ENCODE measurements around the gene CPT1A. TPM values are rescaled to one million over a fixed set of nuclear protein-coding genes. Genes with fewer than 3 reads are reported as not detected.

The CPT1A gene
- total and polyA plus RNA-seq, 7 donors: 8.6 to 29.2 (median 12.9) TPM

DNA sequence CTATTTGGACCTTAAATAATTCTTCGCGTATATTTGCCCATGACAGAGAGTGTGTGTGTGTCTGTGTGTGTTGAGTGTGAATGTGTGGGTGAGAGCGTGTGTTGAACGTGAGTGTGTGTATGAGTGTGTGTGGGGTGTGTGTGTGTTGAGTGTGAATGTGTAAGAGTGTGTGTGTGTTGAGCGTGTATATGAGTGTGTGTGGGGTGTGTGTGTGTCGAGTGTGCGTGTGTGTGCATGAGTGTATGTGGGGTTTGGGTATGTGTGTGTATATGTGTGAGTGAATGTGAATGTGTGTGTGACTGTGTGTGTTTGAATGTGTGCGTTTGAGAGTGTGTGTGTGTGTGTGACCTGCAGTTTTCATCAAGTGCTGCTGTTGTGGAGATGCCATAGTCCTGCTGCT, 130.6 kb downstream of the CPT1A start:
- ATAC-seq (no peak), DNase-seq (no peak)
- 94 to 96% (median 94%) methylated on average over 8 of the region's 8 CpGs for WGBS, 3 donors
- intact Hi-C loops (cut with DNase I): no loop called here
- Histone ChIP-seq H3K4me1 (no peaks in the 10 kb centered on the region), H3K36me3 (ENCODE audit: insufficient read depth in 1 of 2, low read depth in 1 of 2) (no peaks in the 10 kb centered on the region), H3K27ac (no peak overlapping the region), H3K9me3 (no peaks in the 10 kb centered on the region), H3K27me3 (ENCODE audit: insufficient read depth in 3 of 3, low read length in 2 of 3) (peaks cover 0 to 20% (median 0%) of the 10 kb centered on the region in 3 donors), H3K4me3 (no peak overlapping the region)
- no peak for TF ChIP-seq CTCF (IDR thresholded peaks at IDR 0.05)

GRCh38 chr11:68710409-68710808, 131.3 kb downstream of the CPT1A start:
- H3K9me3 ChIP-seq: no peaks in the 10 kb centered on the region
- no peak for TF ChIP-seq CTCF (IDR thresholded peaks at IDR 0.05)
- H3K27me3 ChIP-seq (ENCODE audit: insufficient read depth in 3 of 3, low read length in 2 of 3): peaks cover 0 to 19% (median 0%) of the 10 kb centered on the region in 3 donors
- no peaks in the 10 kb centered on the region for H3K36me3 ChIP-seq (ENCODE audit: insufficient read depth in 1 of 2, low read depth in 1 of 2)
- no peak for ATAC-seq
- H3K27ac ChIP-seq: no peak overlapping the region
- no peak overlapping the region for H3K4me3 ChIP-seq
- WGBS, 3 donors: 73 to 77% (median 75%) methylated on average over 11 of the region's 11 CpGs
- intact Hi-C loops (cut with DNase I): no loop called here
- H3K4me1 ChIP-seq: no peaks in the 10 kb centered on the region
- no peak for DNase-seq

DNA sequence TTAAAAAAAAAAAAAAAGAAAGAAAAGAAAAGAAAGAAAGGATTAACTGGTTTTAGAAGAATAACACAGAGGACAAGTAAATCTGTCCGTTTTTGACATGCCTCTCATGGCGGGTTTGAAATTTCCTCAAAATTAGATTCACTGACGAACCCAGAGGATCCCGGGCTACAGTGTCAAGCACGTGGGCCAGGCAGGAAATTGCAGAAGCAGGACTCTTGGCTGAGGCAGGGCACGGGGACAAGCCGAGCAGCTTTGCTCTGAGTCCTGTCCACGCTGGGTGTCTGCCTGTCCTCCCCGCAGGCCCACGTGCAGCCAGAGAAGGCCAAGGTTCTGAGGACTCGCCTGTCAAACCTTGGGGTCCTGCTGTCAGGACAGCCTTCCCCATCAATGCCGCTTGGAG, 132.7 kb downstream of the CPT1A start:
- no peaks in the 10 kb centered on the region for H3K36me3 ChIP-seq (ENCODE audit: insufficient read depth in 1 of 2, low read depth in 1 of 2)
- H3K27me3 ChIP-seq (ENCODE audit: insufficient read depth in 3 of 3, low read length in 2 of 3): peaks cover 0 to 9% (median 0%) of the 10 kb centered on the region in 3 donors
- no peak overlapping the region for H3K27ac ChIP-seq
- H3K9me3 ChIP-seq: no peaks in the 10 kb centered on the region
- DNase-seq (no peak), ATAC-seq (no peak)
- H3K4me3 ChIP-seq: no peak overlapping the region
- H3K4me1 ChIP-seq: no peaks in the 10 kb centered on the region
- no peak for TF ChIP-seq CTCF (IDR thresholded peaks at IDR 0.05)
- 68 to 74% (median 71%) methylated on average over 12 of the region's 12 CpGs for WGBS, 3 donors
- intact Hi-C loops (cut with DNase I): no loop called here

DNA sequence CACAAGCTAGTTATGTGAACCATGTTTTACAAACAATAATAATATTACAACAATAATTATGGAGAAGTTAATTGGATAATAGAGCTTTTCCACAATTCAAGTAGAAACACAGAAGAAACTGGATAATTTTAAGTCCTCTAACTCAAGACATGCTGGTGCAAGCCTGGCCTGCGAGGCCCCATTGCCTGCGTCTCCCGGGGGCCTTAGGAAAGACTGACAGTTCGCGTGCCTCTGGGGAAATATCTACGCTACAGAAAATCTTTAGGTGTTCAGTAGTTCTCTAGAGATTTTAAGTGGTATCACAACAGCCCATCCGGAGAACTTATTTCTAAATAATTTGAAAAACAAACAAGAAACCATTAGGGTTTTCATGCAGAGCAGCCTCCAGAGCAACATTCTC, 134.2 kb downstream of the CPT1A start:
- intact Hi-C loops (cut with DNase I): no loop called here
- H3K4me1 ChIP-seq: no peaks in the 10 kb centered on the region
- H3K4me3 ChIP-seq: no peak overlapping the region
- H3K36me3 ChIP-seq (ENCODE audit: insufficient read depth in 1 of 2, low read depth in 1 of 2): no peaks in the 10 kb centered on the region
- no peak overlapping the region for H3K27ac ChIP-seq
- no peaks in the 10 kb centered on the region for H3K9me3 ChIP-seq
- ATAC-seq (no peak), DNase-seq (no peak)
- 86 to 96% (median 92%) methylated on average over 7 of the region's 7 CpGs for WGBS, 3 donors
- H3K27me3 ChIP-seq (ENCODE audit: insufficient read depth in 3 of 3, low read length in 2 of 3): peaks cover 0 to 14% (median 0%) of the 10 kb centered on the region in 3 donors
- no peak for TF ChIP-seq CTCF (IDR thresholded peaks at IDR 0.05)

- DNase-seq: no peak
- Histone ChIP-seq H3K4me1 (no peaks in the 10 kb centered on the region), H3K36me3 (ENCODE audit: insufficient read depth in 1 of 2, low read depth in 1 of 2) (no peaks in the 10 kb centered on the region), H3K27me3 (ENCODE audit: insufficient read depth in 3 of 3, low read length in 2 of 3) (peaks cover 0 to 32% (median 0%) of the 10 kb centered on the region in 3 donors), H3K27ac (no peak overlapping the region), H3K9me3 (no peaks in the 10 kb centered on the region), H3K4me3 (no peak overlapping the region)
- 18 to 25% (median 21%) methylated on average over 16 of the region's 16 CpGs for WGBS, 3 donors
- intact Hi-C loops (cut with DNase I): no loop called here
- no peak for TF ChIP-seq CTCF (IDR thresholded peaks at IDR 0.05)
- no peak for ATAC-seq
These were observed 136.8 kb downstream of the CPT1A start for GRCh38 chr11:68704887-68705286.
